ENCODE results near the gene HNRNPLL.

DNA sequence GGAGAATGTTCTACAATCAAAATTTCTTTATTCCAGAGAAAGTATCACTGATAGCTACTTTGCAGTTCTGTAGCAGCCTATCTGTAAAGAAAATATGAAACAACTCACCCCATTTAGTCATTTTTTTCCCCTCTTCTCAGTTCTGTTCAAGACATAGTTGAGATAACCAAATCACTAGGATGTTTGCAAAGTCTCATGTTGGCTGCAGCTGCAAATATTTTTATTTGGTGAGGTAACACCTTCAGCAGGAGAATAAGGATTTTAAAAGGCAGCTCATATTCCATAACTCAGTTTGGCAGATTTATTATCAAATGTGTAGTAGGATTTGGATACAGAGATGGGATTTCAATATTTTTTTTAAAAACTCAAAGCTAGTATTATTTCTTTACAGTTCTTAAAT is 41.0 kb downstream of the HNRNPLL start:
- TF ChIP-seq, protein P1, sequence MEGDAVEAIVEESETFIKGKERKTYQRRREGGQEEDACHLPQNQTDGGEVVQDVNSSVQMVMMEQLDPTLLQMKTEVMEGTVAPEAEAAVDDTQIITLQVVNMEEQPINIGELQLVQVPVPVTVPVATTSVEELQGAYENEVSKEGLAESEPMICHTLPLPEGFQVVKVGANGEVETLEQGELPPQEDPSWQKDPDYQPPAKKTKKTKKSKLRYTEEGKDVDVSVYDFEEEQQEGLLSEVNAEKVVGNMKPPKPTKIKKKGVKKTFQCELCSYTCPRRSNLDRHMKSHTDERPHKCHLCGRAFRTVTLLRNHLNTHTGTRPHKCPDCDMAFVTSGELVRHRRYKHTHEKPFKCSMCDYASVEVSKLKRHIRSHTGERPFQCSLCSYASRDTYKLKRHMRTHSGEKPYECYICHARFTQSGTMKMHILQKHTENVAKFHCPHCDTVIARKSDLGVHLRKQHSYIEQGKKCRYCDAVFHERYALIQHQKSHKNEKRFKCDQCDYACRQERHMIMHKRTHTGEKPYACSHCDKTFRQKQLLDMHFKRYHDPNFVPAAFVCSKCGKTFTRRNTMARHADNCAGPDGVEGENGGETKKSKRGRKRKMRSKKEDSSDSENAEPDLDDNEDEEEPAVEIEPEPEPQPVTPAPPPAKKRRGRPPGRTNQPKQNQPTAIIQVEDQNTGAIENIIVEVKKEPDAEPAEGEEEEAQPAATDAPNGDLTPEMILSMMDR (IDR thresholded peaks at IDR 0.05 in 4 of 5, conservative IDR thresholded peaks at IDR 0.05 in 1 of 5), result no peak
- TF ChIP-seq POLR2A (IDR thresholded peaks at IDR 0.05), result no peak
